ENCODE data around the gene SH3GL1.
A peak's percentile ranks its signal among the peaks of the same experiment; 100 is the strongest.
"Not testable (repeated sequence)": the region's sequence is repeated elsewhere in the genome, so short reads cannot be mapped to it uniquely, and the experiment has no call there.

The SH3GL1 gene

GRCh38 chr19:4362831-4363545, 37.4 kb downstream of the SH3GL1 start:
- DNase-seq, result no peak

GRCh38 chr19:4362101-4362828, 38.1 kb downstream of the SH3GL1 start:
- no peak for DNase-seq

GRCh38 chr19:4361152-4362046, 38.9 kb downstream of the SH3GL1 start:
- DNase-seq, result no peak

GRCh38 chr19:4360641-4361151, 39.7 kb downstream of the SH3GL1 start:
- DNase-seq, result no peak

- DNase-seq, result no peak
Observed at GRCh38 chr19:4360081-4360569, 40.2 kb downstream of the SH3GL1 start.

DNA sequence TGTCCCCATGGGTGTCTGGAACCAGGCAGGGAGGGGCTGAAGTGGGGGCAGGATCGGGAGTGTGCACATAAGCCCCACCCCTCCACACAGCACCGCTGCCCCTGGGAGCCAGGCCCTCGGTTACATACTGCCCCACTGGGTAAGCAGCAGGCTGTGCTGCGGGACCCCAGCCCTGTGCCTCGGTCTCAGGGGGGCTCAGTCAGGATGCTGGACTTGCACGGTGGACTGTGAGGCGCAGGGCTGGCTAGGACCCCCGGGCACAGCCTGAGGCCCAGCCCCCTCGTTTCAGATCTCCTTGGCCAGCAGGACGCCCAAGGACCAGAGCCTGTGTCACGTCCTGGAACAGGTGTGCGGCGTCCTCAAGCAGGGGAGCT, 40.7 kb downstream of the SH3GL1 start:
- DNase-seq, result no peak

GRCh38 chr19:4358709-4359626, 41.4 kb downstream of the SH3GL1 start:
- no peak for DNase-seq

- DNase-seq, result no peak
Observed at GRCh38 chr19:4357921-4358326, 42.4 kb downstream of the SH3GL1 start.

GRCh38 chr19:4357095-4357797, 43.1 kb downstream of the SH3GL1 start:
- no peak for DNase-seq

DNA sequence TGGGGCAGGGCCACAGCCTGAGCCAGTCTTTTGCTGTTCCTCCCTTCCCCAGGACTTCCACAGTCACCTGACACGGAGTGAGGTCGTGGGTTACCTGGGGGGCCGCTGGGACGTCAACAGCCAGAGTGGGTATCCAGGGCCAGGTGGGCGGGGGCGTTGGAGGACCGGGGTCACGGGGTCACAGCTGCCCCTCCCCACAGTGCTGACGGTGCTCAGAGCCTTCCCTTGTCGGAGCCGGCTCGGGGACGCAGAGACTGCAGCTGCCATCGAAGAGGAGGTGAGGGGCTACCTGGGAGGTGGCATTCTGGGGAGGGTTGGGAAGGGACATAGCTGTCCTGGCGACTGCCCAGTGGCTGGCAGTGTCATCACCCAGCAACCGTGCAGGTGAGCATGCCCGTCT, 45.5 kb downstream of the SH3GL1 start:
- no peak for DNase-seq

DNA sequence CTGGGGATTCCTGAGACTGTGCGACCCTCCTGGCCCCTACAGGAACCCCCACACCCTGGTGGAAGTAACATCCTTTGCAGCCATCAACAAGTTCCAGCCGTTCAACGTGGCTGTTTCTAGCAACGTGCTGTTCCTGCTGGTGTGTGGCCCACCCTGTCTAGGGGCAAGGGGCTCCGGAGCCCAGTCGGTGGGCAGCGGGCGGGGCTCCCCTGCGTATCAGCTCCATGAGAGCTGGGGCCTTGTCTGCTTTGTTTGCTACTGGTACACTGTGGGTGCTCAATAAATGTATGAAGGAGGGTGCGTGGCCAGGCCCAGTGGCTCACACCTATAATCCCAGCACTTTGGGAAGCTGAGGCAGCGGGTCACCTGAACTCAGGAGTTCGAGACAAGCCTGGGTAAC, 46.1 kb downstream of the SH3GL1 start:
- no peak for DNase-seq

GRCh38 chr19:4352701-4353121, 47.6 kb downstream of the SH3GL1 start:
- DNase-seq, result peak; percentile 48

- DNase-seq, result no peak
Observed at GRCh38 chr19:4350726-4351125, 49.6 kb downstream of the SH3GL1 start.

- no peak for DNase-seq
Observed at GRCh38 chr19:4350111-4350510, 50.2 kb downstream of the SH3GL1 start.

GRCh38 chr19:4349225-4349624, 51.1 kb downstream of the SH3GL1 start:
- not testable (repeated sequence) for DNase-seq

DNA sequence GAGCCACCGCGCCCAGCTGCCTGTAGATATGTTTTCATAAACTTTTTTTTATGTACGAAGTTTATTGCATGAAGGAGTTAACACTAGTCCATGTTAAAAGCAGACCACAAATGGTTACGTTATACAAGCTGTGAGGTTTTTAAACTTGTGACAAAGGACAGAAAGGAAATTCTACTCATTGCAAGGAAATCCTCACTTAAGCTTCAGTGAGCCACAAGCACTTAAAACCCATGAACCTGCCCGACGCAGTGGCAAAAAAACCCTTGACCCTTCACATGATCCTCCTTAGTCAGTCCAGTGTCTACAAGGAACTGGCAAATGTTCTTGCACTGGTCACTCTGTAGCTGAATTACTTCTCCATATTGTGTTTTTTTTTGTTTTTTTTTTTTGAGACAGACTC, 52.8 kb downstream of the SH3GL1 start:
- no peak for DNase-seq

DNA sequence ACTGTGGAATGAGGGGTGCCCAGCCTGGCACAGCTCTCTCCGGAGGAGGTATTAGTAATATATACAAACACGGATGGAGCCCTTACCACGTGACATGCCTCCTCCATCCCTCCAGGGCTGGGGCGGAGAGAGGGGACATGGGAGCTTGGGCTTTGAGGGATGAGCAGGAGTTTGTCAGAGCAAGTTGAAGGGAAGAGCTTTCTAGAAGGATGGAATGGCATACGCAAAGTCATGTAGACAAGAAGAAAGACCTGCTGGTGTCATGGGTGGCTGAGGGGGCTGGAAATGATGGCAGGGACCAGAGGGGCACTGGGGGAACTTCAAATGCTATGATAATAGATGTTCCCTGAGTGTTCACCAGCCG, 54.3 kb downstream of the SH3GL1 start:
- no peak for DNase-seq

- no peak for DNase-seq
Observed at GRCh38 chr19:4345342-4346019, 54.9 kb downstream of the SH3GL1 start.

GRCh38 chr19:4343370-4344307, 56.7 kb downstream of the SH3GL1 start, which contains the start of gene MPND:
Gene MPND, plus strand, starts transcription at chr19:4343562. Its CDS starts 32 bp downstream, at chr19:4343594.
- DNase-seq, result peak; percentile 85
